Measurements from ENCODE around the gene NRP2.

DNA sequence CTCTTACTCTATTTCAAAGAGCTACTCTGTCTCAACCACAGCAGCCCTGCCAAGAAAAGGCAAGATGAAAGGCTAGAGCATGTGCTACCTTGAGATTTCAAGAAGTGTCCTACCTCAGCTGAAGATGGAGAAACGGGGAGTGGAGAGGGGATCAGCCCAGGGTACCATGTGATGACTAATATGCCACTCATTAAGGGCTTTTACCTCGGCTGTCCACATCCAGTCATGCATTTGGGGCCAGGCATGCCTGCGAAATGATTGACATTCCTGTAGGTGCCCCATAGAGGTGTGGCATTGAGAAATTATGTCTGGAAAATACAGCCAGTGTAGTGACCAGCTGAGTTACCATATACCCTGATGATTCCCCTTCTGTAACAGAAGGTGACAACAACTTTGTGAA is 96.1 kb downstream of the NRP2 start:
- no peak for TF ChIP-seq EZH2 (IDR thresholded peaks at IDR 0.05; ENCODE audit: low read length, unreplicated experiment)
- TF ChIP-seq, protein P1, sequence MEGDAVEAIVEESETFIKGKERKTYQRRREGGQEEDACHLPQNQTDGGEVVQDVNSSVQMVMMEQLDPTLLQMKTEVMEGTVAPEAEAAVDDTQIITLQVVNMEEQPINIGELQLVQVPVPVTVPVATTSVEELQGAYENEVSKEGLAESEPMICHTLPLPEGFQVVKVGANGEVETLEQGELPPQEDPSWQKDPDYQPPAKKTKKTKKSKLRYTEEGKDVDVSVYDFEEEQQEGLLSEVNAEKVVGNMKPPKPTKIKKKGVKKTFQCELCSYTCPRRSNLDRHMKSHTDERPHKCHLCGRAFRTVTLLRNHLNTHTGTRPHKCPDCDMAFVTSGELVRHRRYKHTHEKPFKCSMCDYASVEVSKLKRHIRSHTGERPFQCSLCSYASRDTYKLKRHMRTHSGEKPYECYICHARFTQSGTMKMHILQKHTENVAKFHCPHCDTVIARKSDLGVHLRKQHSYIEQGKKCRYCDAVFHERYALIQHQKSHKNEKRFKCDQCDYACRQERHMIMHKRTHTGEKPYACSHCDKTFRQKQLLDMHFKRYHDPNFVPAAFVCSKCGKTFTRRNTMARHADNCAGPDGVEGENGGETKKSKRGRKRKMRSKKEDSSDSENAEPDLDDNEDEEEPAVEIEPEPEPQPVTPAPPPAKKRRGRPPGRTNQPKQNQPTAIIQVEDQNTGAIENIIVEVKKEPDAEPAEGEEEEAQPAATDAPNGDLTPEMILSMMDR (conservative IDR thresholded peaks at IDR 0.05; ENCODE audit: low read depth, low read length): no peak
- no peak for TF ChIP-seq EZH2phosphoT487 (IDR thresholded peaks at IDR 0.05; ENCODE audit: borderline replicate concordance, low read length)
